CD14-positive monocyte (primary cell): ENCODE results near the gene WDR44. TPM values are rescaled to one million over a fixed set of nuclear protein-coding genes. Genes with fewer than 3 reads are reported as not detected.
"Not testable (repeated sequence)": the region's sequence is repeated elsewhere in the genome, so short reads cannot be mapped to it uniquely, and the experiment has no call there.

Source experiments
- DNase-seq, 3 donors: peaks; one replicate each; pipeline ENCODE4 v3.0.0-alpha.2; 2011 to 2022
- H2AFZ ChIP-seq: 2 replicates; pipeline ENCODE4 v1.6.0; 2012; ENCODE audit warnings: mild to moderate bottlenecking, low read depth, low read length, inconsistent platforms; ENCODE audit not compliant: insufficient read depth, poor library complexity, severe bottlenecking
- H3K27ac ChIP-seq, 2 donors: 1 replicate in 1 of 2; 2 replicates in 1 of 2; pipeline ENCODE4 v1.5.1; 2012 to 2013; ENCODE audit warnings: low read length in 2 of 2, control low read depth in 1 of 2, inconsistent platforms in 1 of 2, low read depth in 1 of 2, mild to moderate bottlenecking in 1 of 2
- H3K27me3 ChIP-seq, 2 donors: one replicate each; pipeline versions ENCODE4 v1.6.0 to v1.6.1; 2011 to 2013; ENCODE audit warnings: low read length in 2 of 2; ENCODE audit not compliant: control insufficient read depth in 2 of 2, insufficient read depth in 2 of 2
- H3K36me3 ChIP-seq, 2 donors: replicated peaks in 1 of 2; 1 replicate in 1 of 2; 2 replicates in 1 of 2; pipeline versions ENCODE4 v1.5.1 to v1.6.1; 2012 to 2013; ENCODE audit warnings: low read length in 2 of 2, control low read depth in 1 of 2, inconsistent platforms in 1 of 2, mild to moderate bottlenecking in 1 of 2; ENCODE audit not compliant: insufficient read depth in 2 of 2, control insufficient read depth in 1 of 2
- H3K4me1 ChIP-seq, 2 donors: 1 replicate in 1 of 2; 2 replicates in 1 of 2; pipeline versions ENCODE4 v1.5.1 to v1.6.1; 2012 to 2013; ENCODE audit warnings: low read length in 2 of 2, control low read depth in 1 of 2, inconsistent platforms in 1 of 2, mild to moderate bottlenecking in 1 of 2, moderate library complexity in 1 of 2; ENCODE audit not compliant: insufficient read depth in 2 of 2, control insufficient read depth in 1 of 2
- H3K4me2 ChIP-seq: replicated peaks from 2 replicates; pipeline ENCODE3; 2012; ENCODE audit warnings: low read length, moderate library complexity, mild to moderate bottlenecking; ENCODE audit not compliant: poor library complexity, severe bottlenecking; ENCODE audit errors: extremely low read depth
- H3K4me3 ChIP-seq, 3 experiments: fragments of 200-600 bp in 1 of 3; sonication (generic) in 1 of 3; replicated peaks in 1 of 3; 1 replicate in 2 of 3; 2 replicates in 1 of 3; pipeline ENCODE4 v1.5.1; 2011 to 2013; ENCODE audit warnings: low read length in 3 of 3, mild to moderate bottlenecking in 3 of 3, control low read depth in 2 of 3, low read depth in 2 of 3, inconsistent platforms in 1 of 3, moderate library complexity in 1 of 3
- H3K79me2 ChIP-seq: 2 replicates; pipeline ENCODE4 v1.6.0; 2012; ENCODE audit warnings: mild to moderate bottlenecking, control low read depth, inconsistent platforms, low read length, moderate library complexity; ENCODE audit not compliant: insufficient read depth
- H3K9ac ChIP-seq: 2 replicates; pipeline ENCODE4 v1.6.0; 2017; ENCODE audit warnings: low read length, mild to moderate bottlenecking; ENCODE audit not compliant: insufficient read depth, poor library complexity, severe bottlenecking
- H3K9me3 ChIP-seq, 2 donors: replicated peaks in 1 of 2; 1 replicate in 1 of 2; 2 replicates in 1 of 2; pipeline versions ENCODE4 v1.5.1 to v1.6.1; 2012 to 2013; ENCODE audit warnings: low read length in 2 of 2, control low read depth in 1 of 2; ENCODE audit not compliant: control insufficient read depth in 1 of 2, insufficient read depth in 1 of 2
- H4K20me1 ChIP-seq: 2 replicates; pipeline ENCODE4 v1.6.0; 2012; ENCODE audit warnings: mild to moderate bottlenecking, low read length, control low read depth, moderate library complexity; ENCODE audit not compliant: insufficient read depth
- H3K27ac Mint-ChIP-seq, 7 donors: one replicate each; pipeline ENCODE4 v1.8.0; 2020; ENCODE audit warnings: mild to moderate bottlenecking in 7 of 7, mixed read lengths in 7 of 7, moderate library complexity in 6 of 7, inconsistent platforms in 2 of 7
- H3K27me3 Mint-ChIP-seq, 3 donors: one replicate each; pipeline ENCODE4 v1.8.0; 2021 to 2022; ENCODE audit warnings: low read depth in 3 of 3, mild to moderate bottlenecking in 3 of 3, mixed read lengths in 3 of 3, moderate library complexity in 3 of 3, inconsistent platforms in 1 of 3
- H3K36me3 Mint-ChIP-seq, 2 donors: one replicate each; pipeline ENCODE4 v1.8.0; 2020; ENCODE audit warnings: mixed read lengths in 2 of 2, inconsistent platforms in 1 of 2, mild to moderate bottlenecking in 1 of 2
- H3K4me1 Mint-ChIP-seq: one replicate; pipeline ENCODE4 v1.8.0; 2020; ENCODE audit warnings: mild to moderate bottlenecking, mixed read lengths
- H3K4me3 Mint-ChIP-seq, 2 donors: one replicate each; pipeline ENCODE4 v1.8.0; 2020; ENCODE audit warnings: mild to moderate bottlenecking in 2 of 2, mixed read lengths in 2 of 2, moderate library complexity in 1 of 2
- H3K9me3 Mint-ChIP-seq, 7 donors: one replicate each; pipeline ENCODE4 v1.8.0; 2020 to 2022; ENCODE audit warnings: mixed read lengths in 7 of 7, mild to moderate bottlenecking in 6 of 7, moderate library complexity in 6 of 7, inconsistent platforms in 2 of 7
- CTCF ChIP-seq: fragments of 200-600 bp; IDR thresholded peaks from one replicate; pipeline ENCODE4 v1.8.0; 2022; ENCODE audit warnings: antibody characterized with exemption, mild to moderate bottlenecking
- WGBS: methylation state at CpG from one replicate; pipeline ENCODE4 v1.1.5; 2013; ENCODE audit warnings: missing lambda C conversion rate; ENCODE audit not compliant: insufficient coverage; 5-methylcytosine and 5-hydroxymethylcytosine counted together
- intact Hi-C, 2 donors: fragments of 100-400 bp; cut with micrococcal nuclease; formaldehyde crosslinking; loops; one replicate each; pipeline versions ENCODE4 v1.15.0 to v1.15.1; 2023
- polyA plus RNA-seq, 3 donors: library from polyadenylated mRNA; depleted of rRNA in 1 of 3; unstranded in 2 of 3; stranded (reverse) in 1 of 3; fragments of 300-500 nt in 2 of 3; fragments of >200 nt in 1 of 3; fragmentation: Illumina TruSeq in 2 of 3; gene quantifications; 1 replicate in 2 of 3; 2 replicates in 1 of 3; pipeline ENCODE4 v1.2.3, GENCODE V29; 2012 to 2021

The WDR44 gene
- polyA plus RNA-seq, 3 donors = 5.1 to 7.1 (median 5.5) TPM

GRCh38 chrX:118480172-118480571 lies 134.3 kb downstream of the WDR44 start:
- Histone ChIP-seq H3K4me3 (no peak overlapping the region), H3K4me1 (no peaks in the 10 kb centered on the region), H4K20me1 (no peaks in the 10 kb centered on the region), H3K9ac (no peak overlapping the region), H3K4me2 (no peak overlapping the region), H2AFZ (no peak overlapping the region), H3K9me3 (no peaks in the 10 kb centered on the region), H3K36me3 (no peaks in the 10 kb centered on the region), H3K79me2 (no peaks in the 10 kb centered on the region), H3K27me3 (no peaks in the 10 kb centered on the region), H3K27ac (no peak overlapping the region)
- peaks cover 0 to 4% (median 2%) of the 10 kb centered on the region in 3 donors for H3K27me3 Mint-ChIP-seq
- no peak for TF ChIP-seq CTCF
- no peaks in the 10 kb centered on the region for H3K4me1 Mint-ChIP-seq
- WGBS = no CpG with 5 or more reads among the region's 1 CpG
- H3K9me3 Mint-ChIP-seq = no peaks in the 10 kb centered on the region
- H3K4me3 Mint-ChIP-seq = no peak overlapping the region
- H3K27ac Mint-ChIP-seq = no peak overlapping the region
- no peak for DNase-seq
- intact Hi-C loops = no loop called here
- no peaks in the 10 kb centered on the region for H3K36me3 Mint-ChIP-seq

GRCh38 chrX:118482384-118482783 lies 136.5 kb downstream of the WDR44 start:
- H2AFZ ChIP-seq, H3K4me1 Mint-ChIP-seq, H3K27me3 Mint-ChIP-seq, DNase-seq, H3K9ac ChIP-seq, H3K79me2 ChIP-seq, H3K9me3 ChIP-seq, H3K4me2 ChIP-seq, H3K27ac ChIP-seq, H3K27me3 ChIP-seq, H3K4me3 ChIP-seq, H3K36me3 Mint-ChIP-seq, H3K27ac Mint-ChIP-seq, H3K4me3 Mint-ChIP-seq, H3K36me3 ChIP-seq, H4K20me1 ChIP-seq, intact Hi-C loops, H3K4me1 ChIP-seq, H3K9me3 Mint-ChIP-seq: not testable (repeated sequence)
- 95% methylated on average over 2 of the region's 4 CpGs for WGBS
